GM23338 (cell line): ENCODE data around the gene CD34. TPM values are rescaled to one million over a fixed set of nuclear protein-coding genes. Genes with fewer than 3 reads are reported as not detected.

Experiments
- ATAC-seq: fragments of 200-7000 bp; cut with Tn5 transposase; 3 replicates; pipeline ENCODE4 v1.9.1; 2020
- DNase-seq: peaks from one replicate; pipeline ENCODE4 v3.0.0-alpha.2; 2015; ENCODE audit warnings: low spot score
- H2AFZ ChIP-seq: fragments of 200-600 bp; sonication (generic); 2 replicates; pipeline ENCODE4 v1.8.0; 2016; ENCODE audit warnings: antibody characterized with exemption, mild to moderate bottlenecking, moderate library complexity
- H3F3A ChIP-seq: fragments of 200-600 bp; sonication (generic); replicated peaks from 2 replicates; pipeline ENCODE4 v1.8.0; 2017; ENCODE audit warnings: antibody characterized with exemption, mixed run types, low read depth
- H3K27ac ChIP-seq: fragments of 200-600 bp; sonication (generic); 2 replicates; pipeline ENCODE4 v1.6.1; 2016; ENCODE audit warnings: low read depth
- H3K27me3 ChIP-seq: fragments of 200-600 bp; sonication (generic); 2 replicates; pipeline ENCODE4 v1.8.0; 2016; ENCODE audit warnings: mild to moderate bottlenecking, mixed run types, moderate library complexity; ENCODE audit not compliant: insufficient read depth
- H3K36me3 ChIP-seq: fragments of 200-600 bp; sonication (generic); 2 replicates; pipeline ENCODE4 v1.8.0; 2016; ENCODE audit warnings: mild to moderate bottlenecking; ENCODE audit not compliant: insufficient read depth
- H3K4me1 ChIP-seq: fragments of 200-600 bp; sonication (generic); 2 replicates; pipeline ENCODE4 v1.8.0; 2016; ENCODE audit warnings: mild to moderate bottlenecking, moderate library complexity; ENCODE audit not compliant: insufficient read depth
- H3K4me2 ChIP-seq: fragments of 200-600 bp; sonication (generic); 2 replicates; pipeline ENCODE4 v1.7.1; 2017; ENCODE audit warnings: mixed run types
- H3K4me3 ChIP-seq: fragments of 200-600 bp; sonication (generic); 2 replicates; pipeline ENCODE4 v1.6.1; 2016; ENCODE audit warnings: mixed run types
- H3K79me2 ChIP-seq: fragments of 200-600 bp; sonication (generic); replicated peaks from 2 replicates; pipeline ENCODE4 v1.8.0; 2017; ENCODE audit warnings: mild to moderate bottlenecking; ENCODE audit not compliant: insufficient read depth
- H3K9me2 ChIP-seq: fragments of 200-600 bp; sonication (generic); 2 replicates; pipeline ENCODE4 v1.8.0; 2017; ENCODE audit not compliant: insufficient read depth
- H4K20me1 ChIP-seq: fragments of 200-600 bp; sonication (generic); replicated peaks from 2 replicates; pipeline ENCODE4 v1.8.0; 2017; ENCODE audit warnings: mild to moderate bottlenecking; ENCODE audit not compliant: insufficient read depth
- H3K27ac Mint-ChIP-seq: 2 replicates; pipeline ENCODE4 v1.8.0; 2020; ENCODE audit warnings: inconsistent platforms, mild to moderate bottlenecking, moderate library complexity, mixed read lengths
- H3K27me3 Mint-ChIP-seq: 3 replicates; pipeline ENCODE4 v1.8.0; 2022; ENCODE audit warnings: low read depth, mild to moderate bottlenecking, moderate library complexity, mixed read lengths, inconsistent platforms; ENCODE audit not compliant: insufficient read depth, poor library complexity
- H3K36me3 Mint-ChIP-seq: 3 replicates; pipeline ENCODE4 v1.8.0; 2021; ENCODE audit warnings: low read depth, mild to moderate bottlenecking, inconsistent platforms, moderate library complexity, mixed read lengths
- H3K4me1 Mint-ChIP-seq: 3 replicates; pipeline ENCODE4 v1.8.0; 2020; ENCODE audit warnings: mild to moderate bottlenecking, inconsistent platforms, mixed read lengths
- H3K4me3 Mint-ChIP-seq: 3 replicates; pipeline ENCODE4 v1.8.0; 2021; ENCODE audit warnings: moderate library complexity, mild to moderate bottlenecking, inconsistent platforms, mixed read lengths
- H3K9me3 Mint-ChIP-seq: 3 replicates; pipeline ENCODE4 v1.8.0; 2020; ENCODE audit warnings: moderate library complexity, mild to moderate bottlenecking, inconsistent platforms, mixed read lengths
- CREB1 ChIP-seq: fragments of 250-450 bp; sonication (Bioruptor Pico); IDR thresholded peaks from 2 replicates; pipeline ENCODE4 v1.5.0; 2020; ENCODE audit warnings: low read depth, mild to moderate bottlenecking, moderate library complexity
- ETS1 ChIP-seq: IDR thresholded peaks from 2 replicates; pipeline ENCODE4 v1.6.1; 2016; ENCODE audit warnings: antibody characterized with exemption
- EZH2phosphoT487 ChIP-seq: fragments of 200-600 bp; sonication (generic); IDR thresholded peaks from one replicate; pipeline ENCODE4 v1.8.1; 2018; ENCODE audit warnings: antibody characterized with exemption; ENCODE audit not compliant: unreplicated experiment
- JUNB ChIP-seq: IDR thresholded peaks from one replicate; pipeline ENCODE4 v1.6.1; 2016; ENCODE audit warnings: antibody characterized with exemption; ENCODE audit not compliant: unreplicated experiment
- ZNF114 ChIP-seq: fragments of 250-450 bp; sonication (Bioruptor Pico); IDR thresholded peaks from 2 replicates; pipeline ENCODE4 v1.5.0; 2020; ENCODE audit warnings: mild to moderate bottlenecking, moderate library complexity
- ZNF331 ChIP-seq: fragments of 250-450 bp; sonication (Bioruptor Pico); IDR thresholded peaks from 2 replicates; pipeline ENCODE4 v1.5.0; 2020; ENCODE audit warnings: low read depth, mild to moderate bottlenecking, moderate library complexity
- ZNF462 ChIP-seq: fragments of 250-450 bp; sonication (Bioruptor Pico); IDR thresholded peaks from 2 replicates; pipeline ENCODE4 v1.5.0; 2020; ENCODE audit warnings: mild to moderate bottlenecking, moderate library complexity
- polyA plus RNA-seq: library from polyadenylated mRNA; unstranded; fragments of >200 nt; fragmentation: Nextera tagmentation; extraction: Ambion mirVana; gene quantifications from 2 replicates; pipeline ENCODE4 v1.2.1, GENCODE V29; 2016
- total RNA-seq: library from RNA; depleted of rRNA; stranded (reverse); fragments of >200 nt; shearing (Covaris generic); gene quantifications from 2 replicates; pipeline ENCODE4 v1.2.3, GENCODE V29; 2014

The CD34 gene
- total and polyA plus RNA-seq, 2 experiments from 2014 or later, result 0.07 to 0.18 TPM

GRCh38 chr1:207941665-207942064 is 30.7 kb upstream of the CD34 start:
- Mint-ChIP-seq H3K4me3 (no peak overlapping the region), H3K9me3 (no peaks in the 10 kb centered on the region), H3K4me1 (no peaks in the 10 kb centered on the region), H3K27ac (no peak overlapping the region), H3K27me3 (peaks cover 4% of the 10 kb centered on the region), H3K36me3 (no peaks in the 10 kb centered on the region)
- no peaks in the 10 kb centered on the region for H3K36me3 ChIP-seq
- H3K9me2 ChIP-seq, result no peaks in the 10 kb centered on the region
- H3K27me3 ChIP-seq, result no peaks in the 10 kb centered on the region
- H3K79me2 ChIP-seq, result no peaks in the 10 kb centered on the region
- TF ChIP-seq ZNF114 (CRISPR knock-in tag) (no peak), JUNB (no peak), CREB1 (CRISPR knock-in tag) (no peak), ZNF331 (CRISPR knock-in tag) (no peak), EZH2phosphoT487 (no peak), ETS1 (no peak), ZNF462 (CRISPR knock-in tag) (no peak)
- H2AFZ ChIP-seq, result no peak overlapping the region
- DNase-seq, result no peak
- no peak overlapping the region for H3K27ac ChIP-seq
- ATAC-seq, result no peak
- no peaks in the 10 kb centered on the region for H3K4me1 ChIP-seq
- no peak overlapping the region for H3K4me3 ChIP-seq
- no peaks in the 10 kb centered on the region for H4K20me1 ChIP-seq
- no peaks in the 10 kb centered on the region for H3F3A ChIP-seq
- no peak overlapping the region for H3K4me2 ChIP-seq
